ENCODE data around the gene CSMD2. TPM values are rescaled to one million over a fixed set of nuclear protein-coding genes. Genes with fewer than 3 reads are reported as not detected.

Gene CSMD2
- total RNA-seq, 2 donors from 2014 or later: 0.62 to 2.8 TPM

DNA sequence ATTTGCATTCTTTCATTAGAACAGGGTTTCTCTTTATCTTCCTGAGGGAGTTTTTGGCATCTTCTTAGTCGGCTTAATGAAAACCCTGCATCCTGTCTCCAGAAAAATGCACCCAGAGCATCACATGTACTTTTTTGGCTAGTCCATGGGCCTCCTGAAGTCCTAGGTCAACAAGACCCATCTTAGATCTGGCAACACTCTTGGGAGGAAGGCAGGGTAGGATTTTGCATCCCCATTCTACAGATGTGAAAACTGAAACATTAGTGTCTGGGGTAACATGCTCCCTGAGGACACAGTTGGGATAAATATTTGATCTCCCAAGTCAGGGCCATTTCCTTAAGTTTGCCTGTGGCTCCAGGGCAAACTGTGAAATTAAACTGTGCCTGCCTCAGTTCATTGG, 341.2 kb downstream of the CSMD2 start:
- no peak overlapping the region for H3K27ac ChIP-seq (ENCODE audit: low read depth, low read length)
- TF ChIP-seq, protein P1, sequence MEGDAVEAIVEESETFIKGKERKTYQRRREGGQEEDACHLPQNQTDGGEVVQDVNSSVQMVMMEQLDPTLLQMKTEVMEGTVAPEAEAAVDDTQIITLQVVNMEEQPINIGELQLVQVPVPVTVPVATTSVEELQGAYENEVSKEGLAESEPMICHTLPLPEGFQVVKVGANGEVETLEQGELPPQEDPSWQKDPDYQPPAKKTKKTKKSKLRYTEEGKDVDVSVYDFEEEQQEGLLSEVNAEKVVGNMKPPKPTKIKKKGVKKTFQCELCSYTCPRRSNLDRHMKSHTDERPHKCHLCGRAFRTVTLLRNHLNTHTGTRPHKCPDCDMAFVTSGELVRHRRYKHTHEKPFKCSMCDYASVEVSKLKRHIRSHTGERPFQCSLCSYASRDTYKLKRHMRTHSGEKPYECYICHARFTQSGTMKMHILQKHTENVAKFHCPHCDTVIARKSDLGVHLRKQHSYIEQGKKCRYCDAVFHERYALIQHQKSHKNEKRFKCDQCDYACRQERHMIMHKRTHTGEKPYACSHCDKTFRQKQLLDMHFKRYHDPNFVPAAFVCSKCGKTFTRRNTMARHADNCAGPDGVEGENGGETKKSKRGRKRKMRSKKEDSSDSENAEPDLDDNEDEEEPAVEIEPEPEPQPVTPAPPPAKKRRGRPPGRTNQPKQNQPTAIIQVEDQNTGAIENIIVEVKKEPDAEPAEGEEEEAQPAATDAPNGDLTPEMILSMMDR (conservative IDR thresholded peaks at IDR 0.05): no peak
- no peak overlapping the region for H3K9ac ChIP-seq (ENCODE audit: extremely low read depth, low read length, poor library complexity, severe bottlenecking)
- peak; percentile 5 for DNase-seq
- no peak overlapping the region for H3K4me3 ChIP-seq (ENCODE audit: low read length)
- Mint-ChIP-seq H3K4me3 (no peak overlapping the region), H3K27ac (no peak overlapping the region), H3K36me3 (ENCODE audit: low read depth) (peaks cover 2% of the 10 kb centered on the region), H3K27me3 (ENCODE audit: insufficient read depth) (peaks cover 10% of the 10 kb centered on the region), H3K9me3 (peaks cover 14% of the 10 kb centered on the region), H3K4me1 (no peaks in the 10 kb centered on the region)
- H3K9me3 ChIP-seq (ENCODE audit: control insufficient read depth, low read length): peaks cover 7% of the 10 kb centered on the region
- H3K27me3 ChIP-seq (ENCODE audit: control insufficient read depth, insufficient read depth, low read length, poor library complexity, severe bottlenecking): no peaks in the 10 kb centered on the region
- no peaks in the 10 kb centered on the region for H3K36me3 ChIP-seq (ENCODE audit: control insufficient read depth, insufficient read depth, low read length)
- WGBS, 2 experiments (ENCODE audit: insufficient coverage in 1 of 2, insufficient read length in 1 of 2): 86 to 93% methylated on average over 1 of the region's 1 CpG
- no peaks in the 10 kb centered on the region for H3K4me1 ChIP-seq (ENCODE audit: control insufficient read depth, insufficient read depth, low read length)

DNA sequence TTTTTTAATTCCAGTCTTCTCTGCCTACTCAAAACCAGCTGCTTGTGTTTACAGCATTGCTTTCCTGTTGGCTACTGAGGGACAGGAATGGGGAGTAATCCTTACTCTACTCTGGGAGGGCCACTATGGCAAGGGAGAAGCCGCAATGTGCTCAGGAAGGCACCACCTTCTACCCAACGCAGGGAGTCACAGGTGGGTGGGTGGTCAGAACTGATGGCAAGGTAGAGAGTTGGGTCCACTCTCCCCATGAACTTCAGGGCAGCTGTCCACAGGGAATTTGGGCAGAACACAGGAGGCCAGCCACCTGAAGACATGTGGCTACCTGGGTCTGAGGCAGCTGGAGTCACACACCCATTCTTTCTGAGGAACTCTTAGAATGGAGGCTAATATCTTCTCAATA, 341.6 kb downstream of the CSMD2 start:
- TF ChIP-seq, protein P1 (conservative IDR thresholded peaks at IDR 0.05): no peak
- Histone ChIP-seq H3K9me3 (ENCODE audit: control insufficient read depth, low read length) (peaks cover 3% of the 10 kb centered on the region), H3K4me3 (ENCODE audit: low read length) (no peak overlapping the region), H3K27ac (ENCODE audit: low read depth, low read length) (no peak overlapping the region), H3K36me3 (ENCODE audit: control insufficient read depth, insufficient read depth, low read length) (no peaks in the 10 kb centered on the region), H3K27me3 (ENCODE audit: control insufficient read depth, insufficient read depth, low read length, poor library complexity, severe bottlenecking) (no peaks in the 10 kb centered on the region), H3K4me1 (ENCODE audit: control insufficient read depth, insufficient read depth, low read length) (no peaks in the 10 kb centered on the region), H3K9ac (ENCODE audit: extremely low read depth, low read length, poor library complexity, severe bottlenecking) (no peak overlapping the region)
- H3K4me1 Mint-ChIP-seq: no peaks in the 10 kb centered on the region
- no peak overlapping the region for H3K4me3 Mint-ChIP-seq
- H3K27ac Mint-ChIP-seq: no peak overlapping the region
- H3K9me3 Mint-ChIP-seq: peaks cover 10% of the 10 kb centered on the region
- WGBS, 2 experiments (ENCODE audit: insufficient coverage in 1 of 2, insufficient read length in 1 of 2): 83 to 87% methylated on average over 1 to 2 of the region's 2 CpGs
- peaks cover 10% of the 10 kb centered on the region for H3K27me3 Mint-ChIP-seq (ENCODE audit: insufficient read depth)
- peak; percentile 7 for DNase-seq
- no peaks in the 10 kb centered on the region for H3K36me3 Mint-ChIP-seq (ENCODE audit: low read depth)

DNA sequence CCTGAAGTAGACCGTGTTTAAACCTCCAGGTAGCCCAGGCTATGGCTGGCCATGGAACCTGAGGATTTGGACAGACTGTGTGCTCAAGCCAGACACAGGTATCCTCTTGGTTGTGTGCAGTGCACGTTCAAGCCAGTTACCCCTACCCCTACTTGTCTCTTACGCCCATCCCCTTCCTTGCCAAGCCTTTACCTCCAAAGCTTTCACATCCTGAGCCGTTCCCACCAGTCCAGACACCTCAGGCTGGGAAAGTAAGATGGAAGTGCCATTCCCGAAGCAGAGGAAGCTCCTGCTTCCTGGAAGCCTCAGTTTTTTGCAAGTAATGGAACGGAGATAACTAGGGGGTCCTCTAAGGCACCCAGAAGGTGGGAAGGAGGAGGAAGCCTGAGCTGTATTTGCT, 342.6 kb downstream of the CSMD2 start:
- H3K4me1 Mint-ChIP-seq: no peaks in the 10 kb centered on the region
- Histone ChIP-seq H3K27me3 (ENCODE audit: control insufficient read depth, insufficient read depth, low read length, poor library complexity, severe bottlenecking) (no peaks in the 10 kb centered on the region), H3K9ac (ENCODE audit: extremely low read depth, low read length, poor library complexity, severe bottlenecking) (no peak overlapping the region), H3K9me3 (ENCODE audit: control insufficient read depth, low read length) (no peaks in the 10 kb centered on the region), H3K36me3 (ENCODE audit: control insufficient read depth, insufficient read depth, low read length) (no peaks in the 10 kb centered on the region), H3K4me3 (ENCODE audit: low read length) (no peak overlapping the region), H3K4me1 (ENCODE audit: control insufficient read depth, insufficient read depth, low read length) (no peaks in the 10 kb centered on the region), H3K27ac (ENCODE audit: low read depth, low read length) (no peak overlapping the region)
- DNase-seq: no peak
- H3K4me3 Mint-ChIP-seq: no peak overlapping the region
- H3K36me3 Mint-ChIP-seq (ENCODE audit: low read depth): no peaks in the 10 kb centered on the region
- H3K27me3 Mint-ChIP-seq (ENCODE audit: insufficient read depth): peaks cover 10% of the 10 kb centered on the region
- H3K27ac Mint-ChIP-seq: no peak overlapping the region
- TF ChIP-seq, protein P1 (conservative IDR thresholded peaks at IDR 0.05): no peak
- H3K9me3 Mint-ChIP-seq: no peaks in the 10 kb centered on the region
- 85 to 100% methylated on average over 1 to 6 of the region's 6 CpGs for WGBS, 2 experiments (ENCODE audit: insufficient coverage in 1 of 2, insufficient read length in 1 of 2)
